ENCODE results near the gene GAL3ST2. TPM values are rescaled to one million over a fixed set of nuclear protein-coding genes. Genes with fewer than 3 reads are reported as not detected.
"Not testable (repeated sequence)": the region's sequence is repeated elsewhere in the genome, so short reads cannot be mapped to it uniquely, and the experiment has no call there.

GAL3ST2 gene
- total RNA-seq, 4 donors from 2014 or later: 0.21 to 0.29 TPM; not detected in 2

GRCh38 chr2:241753493-241753892 is 23.1 kb upstream of the GAL3ST2 start:
- Histone ChIP-seq H3K36me3 (no peaks in the 10 kb centered on the region), H3K9me3 (no peaks in the 10 kb centered on the region), H3K4me3 (no peak overlapping the region), H3K27me3 (no peaks in the 10 kb centered on the region), H3K27ac (no peak overlapping the region), H3K4me1 (no peaks in the 10 kb centered on the region)
- no peak for TF ChIP-seq POLR2A (IDR thresholded peaks at IDR 0.05)
- TF ChIP-seq CTCF (IDR thresholded peaks at IDR 0.05): no peak
- intact Hi-C loops (cut with DNase I; ENCODE audit: low total_unique reads): no loop called here
- DNase-seq: no peak

- H3K9me3 ChIP-seq: no peaks in the 10 kb centered on the region
- no peaks in the 10 kb centered on the region for H3K27me3 ChIP-seq
- H3K36me3 ChIP-seq: no peaks in the 10 kb centered on the region
Measured at GRCh38 chr2:241754042-241754441, 22.6 kb upstream of the GAL3ST2 start.

GRCh38 chr2:241755166-241755565 is 21.5 kb upstream of the GAL3ST2 start:
- TF ChIP-seq POLR2A (IDR thresholded peaks at IDR 0.05) (no peak), CTCF (IDR thresholded peaks at IDR 0.05) (no peak)
- DNase-seq: no peak
- H3K27ac ChIP-seq: no peak overlapping the region
- H3K27me3 ChIP-seq: no peaks in the 10 kb centered on the region
- H3K36me3 ChIP-seq: no peaks in the 10 kb centered on the region
- no peaks in the 10 kb centered on the region for H3K9me3 ChIP-seq
- H3K4me3 ChIP-seq: no peak overlapping the region
- intact Hi-C loops (cut with DNase I; ENCODE audit: low total_unique reads): no loop called here
- H3K4me1 ChIP-seq: no peaks in the 10 kb centered on the region

More at GRCh38 chr2:241754042-241754441, 22.6 kb upstream of the GAL3ST2 start:
- H3K4me1 ChIP-seq: no peaks in the 10 kb centered on the region
- no peak for DNase-seq
- H3K27ac ChIP-seq: no peak overlapping the region
- intact Hi-C loops (cut with DNase I; ENCODE audit: low total_unique reads): no loop called here
- TF ChIP-seq POLR2A (IDR thresholded peaks at IDR 0.05): no peak
- TF ChIP-seq CTCF (IDR thresholded peaks at IDR 0.05): no peak
- H3K4me3 ChIP-seq: no peak overlapping the region

- no peaks in the 10 kb centered on the region for H3K27me3 ChIP-seq
- no peak overlapping the region for H3K4me3 ChIP-seq
- intact Hi-C loops (cut with DNase I; ENCODE audit: low total_unique reads): no loop called here
- no peak for TF ChIP-seq CTCF (IDR thresholded peaks at IDR 0.05)
- TF ChIP-seq POLR2A (IDR thresholded peaks at IDR 0.05): no peak
- H3K9me3 ChIP-seq: no peaks in the 10 kb centered on the region
- H3K36me3 ChIP-seq: no peaks in the 10 kb centered on the region
- H3K4me1 ChIP-seq: no peaks in the 10 kb centered on the region
- no peak for DNase-seq
- no peak overlapping the region for H3K27ac ChIP-seq
Measured at GRCh38 chr2:241755777-241756176, 20.8 kb upstream of the GAL3ST2 start.

GRCh38 chr2:241759067-241759807 is 17.4 kb upstream of the GAL3ST2 start:
- Histone ChIP-seq H3K27me3 (no peaks in the 10 kb centered on the region), H3K36me3 (no peaks in the 10 kb centered on the region), H3K9me3 (no peaks in the 10 kb centered on the region), H3K4me3 (no peak overlapping the region), H3K4me1 (no peaks in the 10 kb centered on the region), H3K27ac (no peak overlapping the region)
- no peak for DNase-seq
- intact Hi-C loops (cut with DNase I; ENCODE audit: low total_unique reads): no loop called here
- TF ChIP-seq POLR2A (IDR thresholded peaks at IDR 0.05) (no peak), CTCF (IDR thresholded peaks at IDR 0.05) (no peak)

- H3K36me3 ChIP-seq; H3K27me3 ChIP-seq; intact Hi-C loops (cut with DNase I; ENCODE audit: low total_unique reads); DNase-seq; H3K27ac ChIP-seq; H3K9me3 ChIP-seq; H3K4me3 ChIP-seq; H3K4me1 ChIP-seq: not testable (repeated sequence)
Measured at GRCh38 chr2:241759893-241760292, 16.7 kb upstream of the GAL3ST2 start.

Data from uterus (tissue), 4 donors.